GM18502 (cell line): Measurements from ENCODE around the gene ZNF185.
A peak's percentile ranks its signal among the peaks of the same experiment; 100 is the strongest.

Source experiments
- ATAC-seq: cut with Tn5 transposase; IDR thresholded peaks from one replicate; pipeline ENCODE4 v1.9.1; 2021; ENCODE audit warnings: mild to moderate bottlenecking; ENCODE audit not compliant: unreplicated experiment, poor library complexity

ZNF185 gene

DNA sequence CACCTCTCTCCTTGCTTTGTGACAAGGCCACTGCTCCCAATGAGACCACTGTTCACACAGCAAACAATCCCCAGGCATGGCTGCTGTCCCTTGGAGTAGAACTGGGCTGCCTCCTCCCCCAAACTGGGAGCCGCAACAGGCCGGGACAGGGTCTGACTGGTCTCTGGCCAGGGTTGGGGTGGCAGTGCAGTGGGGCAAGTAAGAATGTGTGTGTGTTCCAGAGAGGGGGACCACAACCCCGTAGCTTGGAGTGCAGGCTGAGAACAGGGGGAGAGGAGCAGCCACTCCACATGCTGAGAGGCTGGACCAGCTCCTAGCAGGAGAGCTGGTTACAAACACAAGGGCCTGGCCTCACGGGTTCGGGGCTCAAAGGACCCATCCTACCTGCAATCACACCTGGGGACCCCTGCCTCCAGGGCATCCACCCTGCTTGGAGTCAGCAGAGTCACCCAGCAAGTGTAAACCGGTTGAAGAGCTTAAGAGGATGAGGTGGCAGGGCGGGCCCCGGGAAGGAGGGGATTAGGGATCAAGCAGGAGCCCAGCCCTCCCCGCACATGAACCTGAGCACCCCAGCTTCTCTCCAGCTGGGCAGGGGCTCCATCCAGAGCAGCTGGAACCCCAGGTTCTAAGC, 3.8 kb upstream of the ZNF185 start:
- ATAC-seq, result no peak

- no peak for ATAC-seq
These were observed 2.7 kb upstream of the ZNF185 start for GRCh38 chrX:152895121-152895520.

- ATAC-seq, result no peak
These were observed 2.0 kb upstream of the ZNF185 start for GRCh38 chrX:152895724-152896420.

DNA sequence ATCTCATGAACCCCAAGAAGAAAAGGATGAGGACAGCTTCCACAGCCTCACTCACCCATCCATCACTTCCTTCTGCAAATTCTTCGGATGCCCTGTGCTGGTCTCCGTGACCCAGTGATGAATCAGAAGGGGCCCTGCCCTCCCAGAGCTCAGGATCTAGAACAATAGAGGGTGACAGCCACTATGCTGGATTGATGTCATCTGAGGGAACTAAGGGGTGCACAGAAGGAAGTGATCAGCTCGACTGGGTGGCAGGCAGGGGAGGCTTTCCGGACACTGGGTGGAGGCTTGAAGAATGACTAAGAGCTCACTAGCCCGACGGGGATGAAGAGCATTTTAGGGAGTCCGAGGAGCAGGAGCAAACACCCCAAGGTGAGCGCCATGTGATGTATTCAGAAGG, 1.4 kb upstream of the ZNF185 start:
- ATAC-seq, result no peak

DNA sequence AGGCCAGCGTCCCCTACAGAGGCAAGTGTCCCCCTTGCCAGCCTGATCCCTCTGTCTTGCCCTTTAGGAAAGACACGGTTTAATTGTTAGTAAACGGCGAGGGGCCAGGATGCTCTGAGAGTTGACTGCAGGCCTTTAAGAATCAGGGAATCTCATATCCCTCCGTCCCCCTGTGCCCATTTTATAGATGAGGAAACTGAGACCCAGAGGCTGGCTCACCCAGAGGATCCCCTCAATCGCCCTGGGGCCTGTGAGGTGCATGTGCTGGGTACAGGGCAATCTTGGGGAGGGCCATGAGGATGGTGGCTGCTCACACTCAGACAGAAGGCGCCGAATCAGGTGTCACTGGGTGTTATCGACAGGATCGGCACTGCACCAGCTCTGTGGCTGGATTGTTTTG, 575 bp downstream of the ZNF185 start:
- no peak for ATAC-seq

- no peak for ATAC-seq
These were observed 1.4 kb downstream of the ZNF185 start for GRCh38 chrX:152899111-152899873.

- ATAC-seq, result no peak
These were observed 2.2 kb downstream of the ZNF185 start for GRCh38 chrX:152899874-152900719.

DNA sequence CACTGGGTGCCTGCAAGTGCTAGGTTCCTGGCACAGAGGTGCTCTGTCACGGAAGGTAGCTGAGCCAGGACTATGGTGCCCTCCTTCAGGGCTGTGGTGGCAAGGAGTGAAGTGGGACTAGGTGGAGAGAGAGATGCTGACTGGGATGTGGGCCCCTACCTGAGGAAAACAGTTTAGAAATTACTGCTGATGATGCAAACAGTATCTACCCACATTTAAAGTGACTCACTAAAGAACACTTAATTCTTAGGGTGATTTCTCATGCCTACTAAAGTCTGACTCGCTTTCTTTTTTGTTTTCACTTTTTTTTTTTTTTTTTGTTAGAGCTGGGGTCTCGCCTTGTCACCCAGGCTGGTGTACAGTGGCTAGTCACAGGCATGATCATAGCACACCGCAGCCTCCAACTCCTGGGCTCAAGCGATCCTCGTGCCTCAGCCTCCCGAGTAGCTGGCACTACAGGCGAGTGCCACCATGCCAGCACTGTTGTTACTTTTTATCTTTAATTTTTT, 3.1 kb downstream of the ZNF185 start:
- ATAC-seq, result no peak

DNA sequence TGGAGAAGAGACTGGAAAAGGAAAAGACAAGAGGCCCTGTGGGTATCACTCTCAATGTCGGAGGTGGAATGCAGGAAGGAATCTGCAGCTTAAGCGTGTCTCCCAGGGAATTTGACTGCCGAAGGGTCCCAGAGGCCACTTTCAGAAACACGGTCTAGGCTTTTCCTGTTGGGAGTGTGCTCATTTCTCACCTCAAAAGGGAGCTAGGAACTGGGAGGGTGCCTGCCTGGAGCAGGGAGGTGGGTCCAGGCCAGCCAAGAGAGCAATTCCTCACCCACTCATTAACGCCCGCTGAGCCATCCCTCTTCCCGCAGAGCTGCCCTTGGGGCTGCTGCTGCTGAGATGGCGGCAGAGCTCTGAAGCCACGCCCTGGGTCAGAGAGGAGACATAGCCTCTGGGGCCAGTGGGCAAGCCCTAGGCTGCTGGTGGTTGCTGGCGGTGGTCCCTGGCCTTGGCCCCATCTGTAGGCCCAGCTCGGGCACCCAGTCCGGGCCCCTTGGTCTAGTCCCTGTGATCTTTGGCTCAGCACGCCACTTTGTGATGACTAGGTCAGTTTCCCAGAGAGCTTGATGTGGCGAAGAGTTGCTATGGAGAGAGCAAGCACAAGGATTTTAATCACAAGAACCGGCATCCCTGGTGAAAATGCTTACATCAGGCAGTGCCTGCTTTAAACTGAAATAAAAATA, 4.1 kb downstream of the ZNF185 start:
- no peak for ATAC-seq

- no peak for ATAC-seq
These were observed 4.6 kb downstream of the ZNF185 start for GRCh38 chrX:152902502-152902820.

GRCh38 chrX:152903589-152903988, 5.7 kb downstream of the ZNF185 start:
- no peak for ATAC-seq

DNA sequence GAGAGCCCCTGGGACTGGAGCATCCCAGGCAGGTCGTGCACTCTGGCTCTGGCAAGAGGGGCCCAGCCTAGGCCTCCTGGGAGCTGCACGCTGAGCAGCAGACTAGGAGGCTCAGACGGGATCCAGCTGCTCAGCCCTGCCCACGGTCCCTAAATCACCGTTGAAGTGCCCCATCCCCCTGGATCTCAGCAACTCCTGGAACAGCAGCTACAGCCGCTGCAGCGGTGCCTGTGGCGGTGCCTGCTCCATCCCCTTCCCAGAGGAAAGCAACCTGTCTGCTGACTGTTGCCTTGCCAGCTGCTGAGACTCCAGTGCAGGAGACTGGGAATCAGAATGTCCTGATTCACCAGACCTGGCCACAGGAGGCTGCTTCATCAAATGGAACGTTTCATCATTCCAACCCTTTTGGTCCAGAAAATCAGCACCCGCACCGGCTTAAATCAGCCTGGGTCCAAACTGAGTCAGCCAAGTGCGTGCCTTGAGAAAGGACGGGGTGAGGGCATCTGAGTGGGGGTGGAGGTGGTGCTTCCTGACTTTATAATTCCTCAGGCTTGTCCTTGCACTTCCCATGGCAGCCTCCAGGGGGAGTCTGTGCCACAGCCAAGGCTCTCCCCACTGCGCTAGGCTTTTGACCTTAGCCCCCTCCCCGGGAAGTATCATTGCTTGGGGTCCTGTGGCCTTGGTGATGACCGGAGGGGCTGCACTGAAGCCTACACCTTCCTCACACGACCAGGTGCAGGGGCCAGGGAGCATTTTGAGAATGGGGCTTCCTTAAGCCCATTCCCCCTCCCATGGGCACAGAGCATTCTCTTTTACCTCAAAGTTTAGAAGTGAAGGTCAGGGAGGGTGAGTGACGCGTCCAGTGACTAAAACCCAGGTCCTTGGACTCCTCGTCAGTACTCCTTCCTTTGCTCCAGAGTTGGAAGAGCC, 6.5 kb downstream of the ZNF185 start:
- no peak for ATAC-seq

GRCh38 chrX:152905081-152905420, 7.2 kb downstream of the ZNF185 start:
- ATAC-seq, result no peak

DNA sequence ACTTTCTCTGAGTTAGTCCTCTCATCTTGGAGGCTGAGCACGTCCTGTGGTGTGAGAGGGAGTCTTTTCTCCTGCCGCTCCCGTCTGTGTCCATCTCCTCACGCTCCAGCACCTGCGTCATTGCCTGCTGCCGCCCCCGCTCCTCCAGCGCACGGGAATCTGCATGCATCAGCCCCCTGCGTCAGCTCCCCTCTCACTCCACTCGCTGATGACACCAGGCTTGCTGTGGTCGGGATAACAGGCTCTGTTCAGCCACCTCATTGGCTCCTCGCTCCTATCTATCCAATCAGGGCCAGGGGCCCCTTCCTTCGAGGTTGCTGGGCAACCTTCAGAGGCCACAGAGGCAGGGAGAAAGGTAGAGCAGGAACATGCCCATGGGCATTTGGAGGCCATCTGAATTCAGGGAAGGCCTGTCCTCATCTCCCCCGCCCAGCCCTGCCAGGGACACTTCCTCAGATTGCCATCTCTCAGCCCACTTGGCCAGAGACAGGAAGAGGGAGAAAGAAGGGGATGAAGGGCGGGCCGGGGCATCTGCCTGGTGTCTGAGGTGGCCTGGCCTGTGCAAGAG, 9.3 kb downstream of the ZNF185 start:
- ATAC-seq, result no peak

DNA sequence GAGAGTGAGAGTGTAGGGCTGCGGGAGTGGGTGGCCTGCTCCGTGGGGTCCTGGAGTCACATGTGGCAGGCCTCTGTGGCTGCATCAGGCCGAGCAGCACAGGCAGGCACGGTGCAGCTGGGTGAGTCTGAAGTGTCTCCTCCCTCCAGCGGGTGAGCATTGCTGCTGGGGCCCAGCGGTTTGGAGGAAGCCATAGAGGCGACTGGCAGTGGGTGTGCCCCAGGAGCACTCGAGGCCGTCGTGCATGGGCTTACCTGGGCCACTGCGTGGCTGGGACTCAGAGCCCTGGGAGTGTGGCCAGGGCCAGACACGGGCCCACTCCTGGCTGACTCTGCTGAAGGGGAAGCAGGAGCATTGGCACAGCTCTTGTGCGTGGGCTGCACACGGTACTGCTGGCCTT, 10.6 kb downstream of the ZNF185 start:
- no peak for ATAC-seq

- ATAC-seq, result peak; percentile 78
These were observed 12.2 kb downstream of the ZNF185 start for GRCh38 chrX:152910018-152910417.

DNA sequence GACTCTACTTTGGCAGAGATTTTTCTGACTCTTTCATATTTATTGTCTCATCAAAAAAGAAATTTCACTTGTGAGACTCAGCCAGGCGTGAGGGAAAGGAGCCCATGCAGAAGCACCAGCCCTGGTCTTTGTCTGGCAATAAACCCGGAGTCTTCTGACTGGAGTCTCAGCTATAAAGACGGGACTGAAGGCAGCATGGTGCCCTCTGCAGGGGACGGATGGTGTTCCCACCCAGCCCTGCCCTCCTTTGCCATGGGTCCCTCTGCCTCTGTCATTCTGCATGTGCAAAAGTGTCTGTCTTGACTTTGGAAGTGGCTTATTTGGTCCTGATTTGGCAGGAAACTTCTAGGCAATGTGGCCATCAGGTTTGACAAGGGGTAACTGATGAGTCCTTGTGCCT, 14.2 kb downstream of the ZNF185 start:
- no peak for ATAC-seq

GRCh38 chrX:152912641-152913040, 14.8 kb downstream of the ZNF185 start:
- ATAC-seq, result no peak

- no peak for ATAC-seq
These were observed 15.5 kb downstream of the ZNF185 start for GRCh38 chrX:152913346-152913745.
